Peyer's patch (tissue), 4 donors: ENCODE data around the gene UBE3C.

Source experiments
- CTCF ChIP-seq, 6 experiments: fragments of 450-650 bp in 4 of 6; fragments of 200-600 bp in 2 of 6; sonication (generic) in 1 of 6; IDR thresholded peaks; one replicate each; pipeline ENCODE4 v1.5.1; 2017 to 2019; ENCODE audit warnings: antibody characterized with exemption in 6 of 6, mild to moderate bottlenecking in 3 of 6, moderate library complexity in 1 of 6
- POLR2A ChIP-seq, 2 donors: fragments of 450-650 bp; IDR thresholded peaks; one replicate each; pipeline ENCODE4 v1.5.1; 2017; ENCODE audit warnings: antibody characterized with exemption in 2 of 2, mild to moderate bottlenecking in 2 of 2, moderate library complexity in 2 of 2

- TF ChIP-seq CTCF (IDR thresholded peaks at IDR 0.05) (no peak), POLR2A (IDR thresholded peaks at IDR 0.05) (no peak)
Observed at GRCh38 chr7:157246052-157246451, 107.3 kb downstream of the UBE3C start.
